CD4-positive, alpha-beta T cell treated with Interleukin-17A for 4 hours (primary cell): ENCODE results near the gene TMCC2.
A peak's percentile ranks its signal among the peaks of the same experiment; 100 is the strongest.

Experiments
- DNase-seq: peaks from one replicate; pipeline ENCODE4 v3.0.0-alpha.2; 2020; ENCODE audit warnings: mixed read lengths

The TMCC2 gene

GRCh38 chr1:205304046-205304694, 76.4 kb downstream of the TMCC2 start:
- DNase-seq = no peak

- DNase-seq = no peak
Measured at GRCh38 chr1:205304695-205305070, 76.9 kb downstream of the TMCC2 start.

GRCh38 chr1:205306929-205307566, 79.3 kb downstream of the TMCC2 start:
- no peak for DNase-seq

GRCh38 chr1:205309741-205310140, 82.0 kb downstream of the TMCC2 start:
- no peak for DNase-seq

GRCh38 chr1:205310976-205311704, 83.4 kb downstream of the TMCC2 start:
- DNase-seq = no peak

- DNase-seq = peak; percentile 40
Measured at GRCh38 chr1:205312866-205313562, 85.3 kb downstream of the TMCC2 start.

- DNase-seq = peak; percentile 46
Measured at GRCh38 chr1:205313563-205314308, 86.0 kb downstream of the TMCC2 start.

- peak; percentile 35 for DNase-seq
Measured at GRCh38 chr1:205315008-205315618, 87.4 kb downstream of the TMCC2 start.

- DNase-seq = no peak
Measured at GRCh38 chr1:205316161-205316566, 88.4 kb downstream of the TMCC2 start.

GRCh38 chr1:205317311-205317917, 89.7 kb downstream of the TMCC2 start:
- no peak for DNase-seq

GRCh38 chr1:205318231-205318991, 90.7 kb downstream of the TMCC2 start:
- DNase-seq = no peak

- DNase-seq = peak; percentile 58
Measured at GRCh38 chr1:205319081-205320018, 91.6 kb downstream of the TMCC2 start.

- peak; percentile 95 for DNase-seq
Measured at GRCh38 chr1:205321162-205321958, 93.6 kb downstream of the TMCC2 start, which contains the start of gene NUAK2. Gene NUAK2 (minus strand): TSS chr1:205321745. CDS start chr1:205321628, 117 bp downstream.

GRCh38 chr1:205321959-205322283, 94.2 kb downstream of the TMCC2 start:
- no peak for DNase-seq
